Activated T-helper 1 cell treated with anti-CD3 and anti-CD28 coated beads, Interleukin-2, amount 50 U/mL, for 16 hours (primary cell): ENCODE measurements around the gene ADPRHL1.

ENCODE experiments used
- DNase-seq, 2 donors: peaks; one replicate each; pipeline ENCODE4 v3.0.0-alpha.2; 2020; ENCODE audit warnings: low read depth in 1 of 2, low spot score in 1 of 2

The ADPRHL1 gene

DNA sequence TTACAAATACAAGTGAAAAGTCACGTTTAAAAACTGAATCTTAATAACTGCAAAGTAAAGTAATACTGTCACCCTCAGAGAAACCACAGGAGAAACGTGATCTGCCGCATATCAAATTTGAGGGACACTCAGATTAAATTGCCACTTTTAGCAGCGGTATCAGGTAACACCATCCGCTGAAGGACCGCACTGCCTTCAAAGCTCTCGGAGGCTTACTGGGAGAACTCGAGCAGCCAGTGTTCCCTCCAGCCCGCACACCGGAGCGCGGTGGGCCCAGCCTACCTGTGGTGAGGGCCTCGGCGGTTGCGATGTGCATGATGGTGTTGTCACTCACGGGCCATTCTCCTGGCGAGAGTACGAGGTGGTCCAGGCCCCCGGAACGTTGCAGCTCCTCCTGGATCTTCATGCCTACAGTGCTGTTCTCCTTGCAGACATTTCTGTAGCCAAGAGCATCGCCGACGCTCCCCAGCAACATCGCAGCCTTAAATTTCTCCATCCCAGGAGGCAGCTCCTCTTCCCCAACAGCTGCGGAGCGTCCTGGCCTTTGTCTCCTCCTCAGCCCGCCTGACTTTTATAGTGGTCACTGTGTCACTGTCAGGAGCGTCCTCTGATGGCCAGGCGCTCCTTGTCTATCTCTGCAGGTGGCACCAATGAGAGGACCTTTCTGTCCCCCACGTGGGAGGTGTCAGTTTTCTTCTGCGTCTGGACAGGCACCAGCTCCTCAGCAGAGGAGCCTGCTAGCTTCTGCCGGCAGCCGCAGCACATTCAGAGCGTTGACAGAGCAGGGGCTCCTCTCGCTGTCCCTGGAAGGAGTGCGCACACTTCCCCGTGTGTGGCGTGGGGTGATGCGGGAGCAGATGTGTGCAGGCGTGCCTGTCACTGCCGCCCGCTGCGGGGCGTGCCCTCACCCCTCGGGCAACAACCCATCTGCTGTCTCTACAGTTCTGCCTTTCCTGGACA lies at the start of gene ADPRHL1:
TSS of gene ADPRHL1 (minus strand) at position 547 of the 960 bp plus-strand sequence. CDS start at position 496, 51 bp downstream.
- DNase-seq, result no peak

DNA sequence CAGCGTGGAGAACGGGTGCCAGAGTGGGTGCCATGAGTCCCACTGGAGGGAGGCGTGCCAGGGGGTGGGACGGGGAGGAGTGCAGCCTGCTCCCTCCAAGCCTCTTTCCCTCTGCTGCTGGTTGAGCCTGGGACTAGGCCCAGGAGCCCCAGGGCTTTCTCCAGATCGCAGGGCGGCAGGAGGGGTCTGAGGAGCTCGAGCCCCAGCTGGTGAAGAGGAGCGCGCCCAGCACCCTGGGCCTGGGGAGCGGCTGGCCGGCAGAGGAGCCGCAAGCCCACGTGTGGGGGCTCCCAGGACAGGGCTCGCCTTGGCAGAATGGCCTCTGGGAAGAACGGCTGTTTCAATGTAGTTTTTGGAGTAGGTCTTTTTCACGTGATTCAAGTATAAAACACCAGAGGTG lies 49.4 kb upstream of the ADPRHL1 start:
- no peak for DNase-seq

DNA sequence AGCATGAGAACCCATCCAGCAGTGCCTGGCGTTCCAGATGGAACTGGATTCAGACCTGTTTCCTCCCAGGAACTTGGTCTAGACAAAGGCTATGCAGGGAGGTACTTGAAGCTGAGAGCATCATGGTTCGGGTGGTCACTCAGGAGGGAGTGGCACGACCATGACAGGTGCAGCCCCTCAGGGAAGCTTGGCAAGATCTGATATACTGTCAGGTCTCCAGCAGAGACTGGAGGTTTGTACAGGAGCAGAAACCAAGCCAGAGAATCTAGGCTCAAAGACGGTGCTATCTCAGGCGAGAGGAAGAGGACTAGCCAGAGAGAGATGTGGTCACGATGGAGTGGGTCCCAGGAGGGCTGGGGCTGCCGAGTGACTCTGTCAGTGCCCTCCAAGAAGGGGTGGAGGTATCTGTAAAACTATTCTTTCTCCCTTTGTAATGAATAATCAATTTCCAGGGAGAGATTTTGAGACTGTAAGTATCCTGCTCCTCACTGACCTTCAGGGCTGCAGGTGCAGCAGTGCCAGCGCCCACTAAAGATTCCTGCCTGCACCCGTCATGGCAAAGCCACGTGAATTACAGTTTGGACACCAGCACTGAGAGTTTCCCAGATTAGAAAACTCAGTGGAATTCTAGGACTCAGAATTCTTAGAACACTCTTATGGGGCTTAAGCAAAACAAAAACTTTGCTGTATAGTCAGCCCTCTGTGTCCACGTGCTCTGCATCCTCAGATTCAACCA lies 47.4 kb upstream of the ADPRHL1 start:
- no peak for DNase-seq

DNA sequence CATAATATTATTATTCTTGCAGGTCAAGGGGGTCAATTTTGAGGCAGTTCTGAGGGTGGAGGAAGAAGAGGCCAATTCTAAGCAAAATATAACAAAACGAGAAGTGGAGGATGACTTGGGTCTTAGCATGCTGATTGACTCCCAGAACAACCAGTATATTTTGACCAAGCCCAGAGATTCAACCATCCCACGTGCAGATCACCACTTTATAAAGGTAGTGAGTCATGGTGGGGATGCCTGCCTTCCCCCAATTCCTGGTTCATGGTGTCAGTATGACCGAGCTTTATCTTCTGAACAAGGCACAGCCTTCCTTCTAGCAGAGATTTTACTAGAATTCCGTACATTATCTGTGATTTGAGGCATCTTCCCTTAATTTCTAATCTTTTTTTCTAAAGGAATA lies 46.6 kb upstream of the ADPRHL1 start:
- DNase-seq, result no peak

DNA sequence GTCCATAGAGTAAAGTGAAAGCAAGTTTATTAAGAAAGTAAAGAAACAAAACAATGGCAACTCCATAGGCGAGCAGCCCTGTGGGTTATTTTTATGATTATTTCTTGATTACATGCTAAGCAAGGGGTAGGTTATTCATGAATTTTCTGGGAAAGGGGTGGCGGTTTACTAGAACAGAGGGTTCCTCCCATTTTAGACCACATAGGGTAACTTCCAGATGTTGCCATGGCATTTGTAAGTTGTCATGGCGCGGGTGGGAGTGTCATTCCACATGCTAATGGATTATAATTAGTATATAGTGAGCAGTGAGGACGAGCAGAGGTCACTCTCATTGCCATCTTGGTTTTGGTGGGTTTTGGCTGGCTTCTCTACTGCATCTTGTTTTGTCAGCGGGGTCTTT lies 45.6 kb upstream of the ADPRHL1 start:
- no peak for DNase-seq

DNA sequence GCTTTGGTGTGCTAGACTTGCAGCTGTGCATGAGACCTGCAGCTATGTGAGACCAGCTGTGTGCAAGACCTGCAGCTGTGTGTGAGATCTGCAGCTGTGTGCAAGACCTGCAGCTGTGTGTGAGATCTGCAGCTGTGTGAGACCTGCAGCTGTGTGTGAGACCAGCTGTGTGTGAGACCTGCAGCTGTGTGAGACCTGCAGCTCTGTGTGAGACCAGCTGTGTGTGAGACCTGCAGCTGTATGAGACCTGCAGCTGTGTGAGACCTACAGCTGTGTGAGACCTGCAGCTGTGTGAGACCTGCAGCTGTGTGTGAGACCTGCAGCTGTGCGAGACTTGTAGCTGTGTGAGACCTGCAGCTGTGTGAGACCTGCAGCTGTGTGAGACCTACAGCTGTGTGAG lies 43.9 kb upstream of the ADPRHL1 start:
- DNase-seq, result no peak

DNA sequence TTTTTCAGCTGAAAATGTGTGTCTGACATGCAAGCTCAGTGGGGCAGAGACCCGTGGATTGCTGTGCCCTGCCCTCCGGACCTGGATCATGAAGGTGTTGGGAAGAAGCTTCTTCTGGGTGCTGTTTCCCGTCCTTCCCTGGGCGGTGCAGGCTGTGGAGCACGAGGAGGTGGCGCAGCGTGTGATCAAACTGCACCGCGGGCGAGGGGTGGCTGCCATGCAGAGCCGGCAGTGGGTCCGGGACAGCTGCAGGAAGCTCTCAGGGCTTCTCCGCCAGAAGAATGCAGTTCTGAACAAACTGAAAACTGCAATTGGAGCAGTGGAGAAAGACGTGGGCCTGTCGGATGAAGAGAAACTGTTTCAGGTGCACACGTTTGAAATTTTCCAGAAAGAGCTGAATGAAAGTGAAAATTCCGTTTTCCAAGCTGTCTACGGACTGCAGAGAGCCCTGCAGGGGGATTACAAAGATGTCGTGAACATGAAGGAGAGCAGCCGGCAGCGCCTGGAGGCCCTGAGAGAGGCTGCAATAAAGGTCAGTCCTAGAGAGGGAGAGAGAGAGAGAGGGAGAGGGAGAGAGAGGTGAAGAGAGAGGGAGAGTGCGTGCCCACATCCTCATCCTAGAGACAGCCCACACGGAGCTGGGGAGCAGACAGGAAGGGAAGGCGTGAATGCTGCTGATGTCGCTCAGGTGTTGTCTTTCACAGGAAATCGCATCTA lies 42.4 kb upstream of the ADPRHL1 start:
- no peak for DNase-seq

DNA sequence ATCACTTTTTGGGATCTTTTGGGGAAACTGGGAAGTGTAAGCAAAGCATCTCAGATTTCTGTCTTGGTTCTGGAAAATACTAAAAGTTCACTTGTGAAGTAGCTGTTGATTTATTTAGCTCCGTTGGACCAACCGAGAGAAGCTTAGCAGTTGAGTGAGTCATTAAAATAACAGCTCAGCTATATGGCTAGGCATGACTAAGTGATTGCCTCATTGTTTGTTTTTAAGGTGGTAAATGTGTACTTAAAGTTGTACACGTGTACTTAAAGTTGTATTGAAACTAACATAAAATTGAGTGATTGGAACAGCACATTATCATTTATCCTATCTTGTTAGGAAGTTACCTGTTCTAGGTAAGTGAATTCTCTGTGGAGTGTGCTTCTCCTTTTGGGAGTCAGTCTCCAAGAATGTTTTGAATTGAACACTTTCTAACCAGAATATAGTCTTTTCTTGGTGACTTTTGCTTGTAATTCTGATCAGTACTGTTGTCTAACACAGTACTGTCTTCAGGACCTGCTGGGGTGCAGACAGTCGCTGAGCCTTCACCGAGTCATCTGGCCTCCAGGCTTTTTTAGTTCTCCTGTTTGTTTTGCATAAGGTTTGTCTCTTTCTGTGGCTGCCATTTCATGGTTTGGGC lies 40.1 kb upstream of the ADPRHL1 start:
- DNase-seq, result no peak

DNA sequence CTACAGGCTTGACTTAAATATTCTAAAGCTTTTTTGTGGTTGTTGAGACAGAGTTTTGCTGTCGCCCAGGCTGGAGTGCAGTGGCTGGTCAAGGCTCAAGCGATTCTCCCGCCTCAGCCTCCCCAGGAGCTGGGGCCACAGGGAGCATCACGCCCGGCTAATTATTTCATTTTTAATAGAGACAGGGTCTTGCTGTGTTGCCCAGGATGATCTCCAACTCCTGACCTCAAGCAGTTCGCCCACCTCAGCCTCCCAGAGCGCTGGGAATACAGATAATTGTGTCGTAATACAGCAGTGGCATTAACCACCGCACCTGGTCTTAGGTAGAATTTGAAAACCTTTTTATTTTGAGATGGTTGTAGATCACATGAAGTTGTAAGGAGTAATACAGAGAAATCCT lies 38.7 kb upstream of the ADPRHL1 start:
- no peak for DNase-seq

DNA sequence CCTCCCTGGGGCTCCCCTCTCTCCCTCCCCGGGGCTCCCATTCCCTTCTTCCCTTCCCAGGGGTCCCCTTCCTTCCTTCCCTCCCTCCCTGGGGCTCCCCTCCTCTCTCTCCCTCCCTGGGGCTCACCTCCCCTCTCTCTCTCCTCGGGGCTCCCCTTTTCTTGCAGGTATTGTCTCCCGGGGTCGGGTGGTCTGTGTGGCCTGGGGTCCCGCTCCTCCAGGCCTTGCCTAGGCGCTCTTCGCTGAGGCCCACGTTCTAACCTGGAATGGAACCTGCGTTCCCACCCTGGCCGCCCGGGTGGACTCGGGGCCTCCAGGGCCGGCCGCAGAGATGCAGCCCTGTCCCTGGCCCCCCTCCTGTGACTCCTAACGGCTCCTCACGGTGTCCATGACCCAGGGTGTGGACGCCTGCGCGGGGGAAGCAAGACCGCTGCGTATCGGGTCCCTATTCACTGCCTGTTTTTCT lies 38.2 kb upstream of the ADPRHL1 start:
- DNase-seq, result no peak

DNA sequence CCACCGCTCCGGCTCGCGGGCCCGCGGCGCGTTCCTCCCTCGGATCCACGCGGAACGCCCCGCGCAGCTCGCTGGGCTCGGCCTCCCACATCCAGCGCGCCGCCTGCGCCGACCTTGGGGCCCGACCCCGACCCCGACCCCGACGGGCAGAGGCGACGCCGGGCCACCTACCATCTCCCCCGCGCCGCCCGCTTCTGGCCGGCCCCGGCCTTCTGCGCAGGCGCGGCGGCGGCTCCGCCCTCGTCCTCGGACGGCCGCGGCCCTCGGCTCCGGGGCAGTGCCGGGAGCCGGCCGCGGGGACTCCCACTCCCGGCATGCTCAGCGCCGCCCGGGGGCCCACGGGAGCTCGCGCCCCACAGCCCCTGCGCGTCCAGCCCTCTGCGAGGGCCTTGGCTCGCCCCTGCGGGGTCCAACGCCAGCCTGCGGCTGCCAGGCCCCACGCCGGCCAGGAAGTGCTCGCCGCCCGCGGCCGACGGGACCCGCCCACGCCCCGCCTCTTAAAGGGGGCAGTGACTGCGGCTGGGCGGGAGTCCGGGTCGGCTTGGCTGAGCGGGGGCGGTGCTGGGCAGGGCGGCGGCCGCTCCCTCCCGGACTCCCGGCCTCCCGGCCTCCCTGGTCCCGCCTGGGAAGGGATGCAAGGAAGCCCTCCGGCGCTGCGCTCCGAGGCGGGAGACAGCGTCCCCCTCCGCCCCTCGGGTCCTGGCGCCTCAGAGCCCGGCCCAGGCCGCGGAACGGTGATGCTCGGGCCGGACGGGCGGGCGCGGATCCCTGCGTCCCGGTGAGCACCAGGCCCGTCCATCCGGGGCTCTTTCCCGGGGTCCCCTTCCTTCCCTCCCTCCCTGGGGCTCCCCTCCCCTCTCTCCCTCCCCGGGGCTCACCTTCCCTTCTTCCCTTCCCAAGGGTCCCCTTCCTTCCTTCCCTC lies 37.5 kb upstream of the ADPRHL1 start, which contains the start of gene DCUN1D2:
TSS of gene DCUN1D2 (minus strand) at position 216 of the 922 bp plus-strand sequence. CDS start at position 174, 42 bp downstream.
- peak; percentile 31 to 65 for DNase-seq

DNA sequence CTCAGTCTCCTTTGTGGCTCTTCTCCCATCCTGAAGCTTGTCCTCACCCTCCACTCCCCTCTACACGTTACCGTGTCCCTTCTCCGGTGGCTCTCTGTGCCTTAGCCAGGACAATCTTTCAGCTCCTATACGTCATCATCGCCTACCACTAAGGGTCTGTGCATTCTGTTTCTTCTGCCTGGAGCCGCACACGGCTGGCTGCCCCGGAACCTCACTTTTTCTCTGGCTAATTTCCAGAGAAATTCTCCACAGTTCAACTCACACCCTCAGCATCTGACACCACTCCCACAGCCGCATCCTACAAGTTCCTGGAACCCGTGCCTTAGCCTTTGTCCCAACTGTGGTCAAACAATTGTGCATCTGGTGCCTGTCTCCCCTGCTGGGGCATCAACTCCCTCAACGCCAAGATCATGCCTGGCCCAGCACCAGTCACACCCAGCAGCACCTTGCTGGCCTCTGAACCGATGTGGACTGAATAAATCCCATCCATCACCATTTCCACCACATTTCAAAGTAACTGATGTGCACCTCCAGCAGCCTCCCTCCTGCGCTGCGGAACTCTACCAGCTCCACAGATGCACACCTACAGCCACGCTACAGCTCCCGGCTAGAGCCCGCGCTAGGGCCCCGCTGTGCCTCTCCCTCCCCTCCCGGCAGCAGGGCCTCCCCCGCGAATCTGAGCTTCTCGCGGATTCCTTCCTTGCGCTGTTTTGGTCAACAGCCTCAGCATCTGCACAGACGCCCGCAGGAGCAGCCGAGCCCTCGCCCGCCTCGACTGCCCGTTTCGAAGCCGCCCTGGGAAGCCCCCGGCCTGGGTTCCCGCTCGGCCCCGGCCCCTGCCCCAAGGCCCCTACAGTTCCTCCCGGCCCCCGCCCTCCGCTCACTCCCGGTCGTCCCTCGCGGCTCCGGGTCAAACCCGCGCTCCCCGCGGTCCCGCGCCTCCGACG lies 36.5 kb upstream of the ADPRHL1 start:
- DNase-seq, result peak in 1 of 2 donors; percentile 15

DNA sequence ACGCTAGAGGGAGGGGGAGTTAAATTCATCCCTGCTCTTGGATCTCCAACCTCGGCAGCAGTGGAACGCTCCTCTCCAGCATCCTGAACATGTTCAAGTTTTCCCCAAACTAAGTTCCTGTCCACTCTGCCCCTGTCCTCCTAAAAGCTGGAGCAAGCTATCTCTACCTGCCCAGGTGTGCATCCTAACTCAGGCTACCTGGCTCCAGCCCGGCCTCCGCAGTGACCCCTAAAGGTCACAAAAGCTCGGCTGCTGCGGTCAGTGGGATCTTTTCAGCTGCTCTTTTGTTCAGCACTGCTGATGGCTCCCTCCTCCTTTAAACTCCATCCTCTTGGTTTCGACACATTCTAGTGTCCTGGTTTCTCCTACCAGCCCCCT lies 35.9 kb upstream of the ADPRHL1 start:
- DNase-seq, result no peak

DNA sequence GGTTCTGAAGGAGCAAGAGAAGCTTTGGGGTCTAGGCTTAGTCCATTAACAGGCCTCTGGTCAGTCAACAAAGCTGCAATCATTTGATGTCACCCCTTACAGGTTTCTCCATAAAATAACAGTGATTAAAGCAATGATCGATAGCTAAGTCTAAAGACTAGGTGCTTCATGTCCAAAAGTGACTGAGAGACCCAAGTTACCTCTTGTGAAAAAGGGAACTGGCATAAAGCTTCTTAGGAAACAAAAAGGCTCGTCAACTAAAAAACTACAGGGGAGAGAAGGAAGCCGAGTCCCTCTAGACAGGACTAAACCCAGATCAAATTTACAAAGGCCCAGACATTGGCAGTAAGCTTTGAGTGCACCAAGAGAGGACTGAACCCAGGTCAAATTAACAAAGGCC lies 35.0 kb upstream of the ADPRHL1 start:
- DNase-seq, result no peak

DNA sequence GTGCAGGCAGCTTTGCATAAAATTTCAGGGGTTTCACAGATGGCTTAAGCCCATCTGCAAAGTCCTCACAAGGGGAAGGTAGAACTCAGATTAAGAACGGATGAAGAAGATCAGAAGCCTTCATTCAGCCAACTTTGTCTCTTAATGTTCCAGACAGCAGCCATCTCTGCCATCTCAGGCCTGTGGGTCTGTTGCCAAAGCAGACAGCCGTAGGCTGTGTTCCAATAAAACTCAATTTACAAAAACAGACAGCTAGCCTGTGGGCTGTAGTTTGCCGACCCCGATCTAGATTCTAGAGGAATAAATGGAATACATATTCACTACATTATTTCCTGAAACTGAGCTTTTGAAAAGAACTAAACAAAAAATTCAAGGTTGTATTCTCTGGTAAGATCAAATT lies 33.4 kb upstream of the ADPRHL1 start:
- DNase-seq, result no peak

DNA sequence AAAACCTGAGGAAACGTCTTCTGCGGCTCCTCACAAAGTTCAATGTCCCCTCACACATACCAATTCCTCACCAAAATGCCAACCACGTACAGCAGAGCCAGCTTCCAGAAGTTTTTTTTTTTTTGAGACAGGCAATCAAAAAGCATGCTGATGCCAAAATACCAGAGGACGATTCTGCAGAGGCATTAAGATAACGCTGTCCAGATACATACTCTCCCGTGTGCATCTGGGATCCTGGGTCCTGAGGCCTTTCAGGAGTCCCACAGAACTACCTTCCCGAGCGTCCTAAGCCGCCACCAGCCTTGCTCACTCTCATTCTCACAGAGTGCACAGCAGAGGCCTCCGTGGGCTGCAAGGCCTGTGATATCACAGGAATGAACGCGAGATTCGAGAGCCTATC lies 32.3 kb upstream of the ADPRHL1 start:
- DNase-seq, result no peak

DNA sequence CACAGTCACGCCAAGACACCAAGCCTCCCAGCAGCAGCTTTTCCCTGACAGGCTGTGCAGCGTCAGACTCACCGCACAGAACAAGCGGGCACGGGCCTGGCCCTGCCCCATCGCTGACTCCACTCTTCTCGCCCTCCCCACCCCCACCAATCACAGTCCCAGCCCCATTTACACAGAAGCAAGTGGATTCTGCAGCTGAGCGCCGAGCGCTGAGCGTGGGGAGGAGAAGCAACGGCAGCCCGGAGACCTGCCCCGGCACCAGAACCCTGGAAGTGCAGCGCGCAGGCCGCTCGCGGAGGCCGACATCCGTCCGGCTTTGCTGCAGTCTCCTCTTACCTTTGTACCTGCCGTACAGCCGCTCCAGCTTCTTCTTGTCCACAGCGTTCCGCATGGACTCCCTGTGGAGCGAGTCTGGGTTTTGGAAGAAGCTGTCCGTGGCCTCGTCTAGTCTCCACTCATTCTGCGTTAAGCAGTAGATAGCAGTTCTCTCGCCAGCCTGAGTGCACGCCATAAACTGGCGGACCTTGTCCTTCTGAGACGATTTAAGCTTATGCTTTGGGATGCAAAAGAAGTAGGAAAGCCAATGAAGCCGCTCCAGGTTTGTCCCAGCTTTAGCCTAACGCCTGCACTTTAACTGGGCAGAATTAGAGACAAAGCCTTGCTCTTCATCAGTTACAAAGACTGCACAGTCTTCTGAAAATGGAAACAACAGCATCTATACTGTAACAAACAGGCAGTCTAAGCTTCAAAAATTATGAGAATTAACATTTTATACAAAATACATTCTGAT lies 30.4 kb upstream of the ADPRHL1 start:
- DNase-seq, result no peak

DNA sequence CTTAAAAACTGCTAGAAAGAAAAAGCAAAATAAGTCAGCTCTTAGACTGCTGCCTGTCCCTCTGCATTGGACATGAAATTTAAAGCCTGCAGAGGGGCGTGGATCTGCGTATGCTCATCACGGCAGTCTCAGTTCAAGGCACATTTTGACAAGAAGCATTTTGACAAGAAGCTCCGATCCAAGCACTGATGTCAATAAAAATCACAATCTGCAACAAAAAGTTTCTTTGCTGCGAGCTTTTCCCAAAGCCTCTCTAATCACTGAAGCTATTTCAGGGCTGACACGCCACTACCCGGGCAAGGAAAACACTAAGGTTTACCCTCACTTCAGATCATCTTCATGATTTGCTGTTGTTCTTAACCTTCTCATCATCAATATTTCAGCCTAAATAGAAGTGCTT lies 29.8 kb upstream of the ADPRHL1 start:
- no peak for DNase-seq
